K562 (cell line): ENCODE data around the gene SRM. TPM values are rescaled to one million over a fixed set of nuclear protein-coding genes. Genes with fewer than 3 reads are reported as not detected.

ENCODE experiments used
- ASH1L ChIP-seq: fragments of 450-650 bp; IDR thresholded peaks from 2 replicates; pipeline ENCODE4 v1.6.1; 2018; ENCODE audit warnings: borderline replicate concordance, mild to moderate bottlenecking, low read depth; ENCODE audit not compliant: partially characterized antibody
- FOXK1 ChIP-seq: sonication (generic); formaldehyde crosslinking; IDR thresholded peaks from 2 replicates; pipeline ENCODE4 v1.8.0; 2022; ENCODE audit warnings: missing genetic modification reagents, mild to moderate bottlenecking, borderline replicate concordance
- GABPB1 ChIP-seq: sonication (generic); formaldehyde crosslinking; IDR thresholded peaks from 2 replicates; pipeline ENCODE4 v1.8.0; 2022; ENCODE audit warnings: mild to moderate bottlenecking, missing genetic modification reagents
- LEF1 ChIP-seq: fragments of 450-650 bp; IDR thresholded peaks from 2 replicates; pipeline ENCODE4 v1.6.1; 2016; ENCODE audit warnings: mild to moderate bottlenecking
- NFIC ChIP-seq: fragments of 450-650 bp; IDR thresholded peaks from 2 replicates; pipeline ENCODE4 v1.6.1; 2017; ENCODE audit warnings: mild to moderate bottlenecking, inconsistent platforms
- POLR2AphosphoS2 ChIP-seq: IDR thresholded peaks from 2 replicates; pipeline ENCODE4 v1.6.1; 2012; ENCODE audit warnings: low read length, improper control_type of control experiment
- RAD51 ChIP-seq: fragments of 450-650 bp; IDR thresholded peaks from 2 replicates; pipeline ENCODE4 v1.7.1; 2016; ENCODE audit warnings: low read depth, mild to moderate bottlenecking, borderline replicate concordance
- TARDBP ChIP-seq: fragments of 450-650 bp; IDR thresholded peaks from 2 replicates; pipeline ENCODE4 v1.6.1; 2016
- THAP12 ChIP-seq: fragments of 250-450 bp; sonication (Bioruptor Pico); IDR thresholded peaks from 2 replicates; pipeline ENCODE4 v1.9.0; 2021; ENCODE audit warnings: mild to moderate bottlenecking, inconsistent platforms
- ZBTB49 ChIP-seq: sonication (generic); formaldehyde crosslinking; IDR thresholded peaks from 2 replicates; pipeline ENCODE4 v1.8.0; 2022; ENCODE audit warnings: missing genetic modification reagents, mild to moderate bottlenecking, borderline replicate concordance
- ZHX1 ChIP-seq: fragments of 150-350 bp; conservative IDR thresholded peaks from 2 replicates; pipeline ENCODE4 v1.6.1; 2014; ENCODE audit warnings: low read length
- polyA plus RNA-seq, 8 experiments: library from polyadenylated mRNA; depleted of rRNA in 4 of 8; stranded (reverse) in 5 of 8; unstranded in 3 of 8; fragments of >200 nt; fragmentation: Nextera tagmentation in 2 of 8; fragmentation: Illumina TruSeq in 1 of 8; extraction: Ambion mirVana in 2 of 8; extraction: Trizol in 1 of 8; gene quantifications; 2 replicates each; pipeline versions ENCODE4 v1.2.1 to v1.2.3, GENCODE V29; 2011 to 2014; ENCODE audit warnings: inconsistent platforms in 1 of 8, missing spikeins in 1 of 8
- total RNA-seq, 7 experiments: library from RNA; depleted of rRNA in 6 of 7; stranded (reverse); fragments of >200 nt in 6 of 7; fragmentation: Illumina TruSeq in 2 of 7; extraction: Trizol in 2 of 7; gene quantifications; 2 replicates each; pipeline versions ENCODE4 v1.2.1 to v1.2.3, GENCODE V29; 2011 to 2021; ENCODE audit warnings: low replicate concordance in 1 of 7

The SRM gene
- total and polyA plus RNA-seq, 9 of the 15 experiments (the other 6 are each of a cell fraction or from before 2014, with no cell fraction given): 23.9 to 373 (median 82.5) TPM

GRCh38 chr1:11012260-11013159 is 47.3 kb downstream of the SRM start, which contains the start of gene TARDBP (continued):
- peak; percentile 39; the same call in 1 of the 2 replicates for TF ChIP-seq ZBTB49 (CRISPR knock-in tag)
- peak; percentile 93 for TF ChIP-seq FOXK1 (CRISPR knock-in tag)
- TF ChIP-seq POLR2AphosphoS2: peak; percentile 89
- no peak for TF ChIP-seq LEF1
- TF ChIP-seq NFIC: peak; percentile 56
- peak; percentile 94 for TF ChIP-seq ASH1L
- TF ChIP-seq TARDBP: peak; percentile 80
- peak; percentile 85 for TF ChIP-seq GABPB1 (CRISPR knock-in tag)
- TF ChIP-seq THAP12 (CRISPR knock-in tag): peak; percentile 64
- TF ChIP-seq RAD51: no peak
- peak; percentile 78; the same call in 1 of the 2 replicates for TF ChIP-seq ZHX1
